COLO668 (cell line): ENCODE measurements around the gene CRKL.
"Not testable (repeated sequence)": the region's sequence is repeated elsewhere in the genome, so short reads cannot be mapped to it uniquely, and the experiment has no call there.

Source experiments
- DNase-seq: peaks from one replicate; lab custom pipeline; 2025; ENCODE audit not compliant: unreplicated experiment; lab: John Stamatoyannopoulos, UW

Gene CRKL

GRCh38 chr22:20901093-20902033, 15.8 kb upstream of the CRKL start:
- DNase-seq, result not testable (repeated sequence)

DNA sequence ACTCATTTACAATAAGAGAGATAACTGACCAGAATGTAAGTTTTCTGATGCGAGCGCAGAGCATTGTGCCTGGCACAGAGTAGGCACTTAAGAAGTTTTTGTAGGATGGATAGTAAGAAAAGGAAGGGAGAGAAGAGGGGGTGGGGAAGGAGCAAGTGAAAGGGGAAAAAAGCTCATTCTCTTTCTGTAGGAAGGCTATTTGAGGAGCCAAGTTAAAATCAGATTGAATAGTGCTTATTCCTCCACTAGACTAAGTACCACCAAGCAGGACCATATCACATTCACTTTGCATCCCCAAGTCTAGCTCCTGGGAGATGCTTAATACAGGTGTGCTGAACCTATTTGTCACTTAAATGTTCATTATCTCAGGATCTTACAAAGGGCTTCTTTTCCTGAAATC, 14.1 kb upstream of the CRKL start:
- DNase-seq, result no peak

- DNase-seq, result no peak
These were observed 12.9 kb upstream of the CRKL start for GRCh38 chr22:20904008-20904979.

DNA sequence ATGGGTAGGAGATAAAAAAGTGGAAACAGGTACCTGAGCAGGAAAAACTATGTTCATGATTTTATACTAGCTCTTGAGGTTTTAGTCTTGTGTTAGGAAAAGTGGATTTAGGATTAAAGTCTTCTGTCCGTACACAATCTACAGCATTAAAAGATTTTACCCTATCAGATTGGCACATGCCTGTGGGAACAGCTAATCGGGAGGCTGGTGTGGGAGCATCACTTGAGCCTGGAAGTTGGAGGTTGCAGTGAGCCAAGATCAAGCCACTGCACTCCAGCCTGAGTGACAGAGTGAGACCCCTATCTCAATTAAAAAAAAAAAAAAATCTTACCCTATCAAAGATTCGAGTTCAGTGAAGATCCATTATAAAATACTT, 12.2 kb upstream of the CRKL start:
- DNase-seq, result no peak

DNA sequence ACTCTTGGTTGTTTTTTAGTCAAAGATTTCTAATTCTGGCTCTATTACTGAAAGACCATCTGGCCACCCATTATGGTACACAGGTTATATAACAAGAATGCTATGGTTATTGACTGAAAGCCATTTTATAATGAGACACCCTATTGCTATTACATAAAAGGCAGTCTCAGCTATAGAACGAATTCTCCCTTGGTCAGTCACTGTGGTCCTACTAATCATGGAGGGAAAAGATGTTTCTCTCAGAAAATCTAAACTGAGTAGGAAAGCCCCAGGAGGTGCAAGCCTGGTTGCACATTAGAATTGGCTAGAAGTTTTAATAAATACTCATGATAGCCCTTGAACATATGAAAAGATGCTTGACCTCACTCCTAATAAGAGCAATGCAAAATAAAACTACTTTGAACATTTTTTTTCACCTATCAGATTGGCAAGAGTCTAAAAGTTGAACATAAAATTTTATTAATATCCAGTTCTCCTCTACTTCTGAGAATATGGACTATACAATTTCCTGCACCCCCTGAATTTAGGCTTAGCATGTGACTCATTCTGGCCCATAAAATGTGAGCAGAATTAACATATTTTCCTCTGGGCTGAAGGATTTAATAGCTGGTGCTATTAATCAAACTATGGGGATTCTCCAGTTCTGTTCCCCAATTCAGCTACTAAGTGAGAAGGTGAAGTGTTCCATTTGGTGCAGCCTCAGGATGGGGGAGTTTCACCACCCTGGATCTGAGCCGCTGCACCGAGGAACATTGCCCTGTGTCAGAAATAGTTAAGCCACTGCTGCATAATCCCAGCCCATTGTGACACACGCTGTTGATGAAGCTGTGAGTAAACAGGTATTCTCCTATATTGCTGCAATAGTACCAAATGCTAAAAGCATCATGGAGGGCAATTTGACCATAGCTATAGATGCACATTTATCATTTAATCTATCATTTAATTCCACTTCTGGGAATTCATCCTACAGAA, 11.5 kb upstream of the CRKL start:
- no peak for DNase-seq

- DNase-seq, result no peak
These were observed 10.8 kb upstream of the CRKL start for GRCh38 chr22:20906387-20906767.

GRCh38 chr22:20908717-20909116, 8.5 kb upstream of the CRKL start:
- not testable (repeated sequence) for DNase-seq

DNA sequence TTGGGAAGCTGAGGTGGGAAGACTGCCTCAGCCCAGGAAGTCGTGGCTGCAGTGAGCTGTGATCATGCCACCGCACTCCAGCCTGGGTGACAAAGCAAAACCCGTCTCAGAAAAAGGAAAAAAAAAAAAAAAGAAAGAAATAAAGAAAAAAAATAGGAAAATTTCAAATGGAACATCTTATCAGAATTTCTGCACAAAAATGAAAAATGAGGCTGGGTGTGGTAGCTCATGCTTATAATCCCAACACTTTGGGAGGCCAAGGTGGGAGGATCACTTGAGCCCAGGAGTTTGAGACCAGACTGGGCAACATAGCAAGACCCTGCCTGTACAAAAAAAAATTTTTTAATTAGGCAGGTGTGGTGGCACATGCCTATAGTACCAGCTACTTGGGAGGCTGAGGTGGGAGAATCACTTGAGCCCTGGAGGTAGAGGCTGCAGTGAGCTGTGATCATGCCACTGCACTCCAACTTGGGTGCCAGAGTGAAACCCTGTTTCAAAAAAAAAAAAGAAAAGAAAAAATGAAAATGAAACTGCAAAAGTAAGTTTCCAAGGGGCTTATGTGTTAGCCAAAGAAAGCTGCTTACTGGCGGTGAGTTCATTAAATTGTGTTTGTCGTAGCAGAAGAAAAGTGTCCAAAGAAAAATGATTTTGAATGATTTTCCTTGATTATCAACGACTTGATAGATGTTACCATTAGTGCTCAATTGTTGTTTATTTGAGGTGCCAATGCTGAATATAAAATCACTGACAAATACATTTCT, 7.5 kb upstream of the CRKL start:
- no peak for DNase-seq

DNA sequence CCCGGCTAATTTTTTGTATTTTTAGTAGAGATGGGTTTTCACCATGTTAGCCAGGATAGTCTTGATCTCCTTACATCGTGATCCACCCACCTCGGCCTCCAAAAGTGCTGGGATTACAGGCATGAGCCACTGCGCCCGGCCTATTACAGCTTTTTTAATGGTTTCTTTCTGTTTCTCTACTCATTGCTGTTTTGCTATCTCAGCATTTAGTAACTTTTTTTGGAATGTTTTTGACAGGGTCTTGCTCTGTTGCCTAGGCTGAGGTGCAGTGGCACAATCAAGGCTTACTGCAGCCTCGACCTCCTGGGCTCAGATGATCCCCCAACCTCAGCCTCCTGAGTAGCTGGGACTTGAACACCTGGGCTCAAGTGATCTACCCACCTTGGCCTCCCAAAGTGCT, 4.7 kb upstream of the CRKL start:
- no peak for DNase-seq

- no peak for DNase-seq
These were observed 1.5 kb downstream of the CRKL start for GRCh38 chr22:20918663-20919218.

DNA sequence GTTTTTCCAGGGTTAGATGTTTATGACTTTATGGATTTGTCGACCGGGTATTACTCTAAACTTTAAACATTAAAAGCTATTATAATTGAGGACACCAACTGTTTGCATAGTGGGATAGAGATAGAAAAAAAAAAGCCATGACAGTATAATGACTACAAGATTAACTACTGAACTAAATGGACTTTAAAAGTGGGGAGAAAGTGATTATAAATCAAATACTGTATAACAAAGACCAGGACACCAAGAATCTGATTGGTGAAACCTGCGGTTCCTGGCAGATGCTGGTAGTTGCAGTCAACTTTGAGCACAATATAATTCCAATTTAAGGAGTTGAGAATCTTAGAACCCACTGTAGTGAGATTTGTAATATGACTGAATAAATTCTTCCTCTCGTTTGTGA, 2.5 kb downstream of the CRKL start:
- no peak for DNase-seq

GRCh38 chr22:20920881-20921203, 3.6 kb downstream of the CRKL start:
- no peak for DNase-seq

DNA sequence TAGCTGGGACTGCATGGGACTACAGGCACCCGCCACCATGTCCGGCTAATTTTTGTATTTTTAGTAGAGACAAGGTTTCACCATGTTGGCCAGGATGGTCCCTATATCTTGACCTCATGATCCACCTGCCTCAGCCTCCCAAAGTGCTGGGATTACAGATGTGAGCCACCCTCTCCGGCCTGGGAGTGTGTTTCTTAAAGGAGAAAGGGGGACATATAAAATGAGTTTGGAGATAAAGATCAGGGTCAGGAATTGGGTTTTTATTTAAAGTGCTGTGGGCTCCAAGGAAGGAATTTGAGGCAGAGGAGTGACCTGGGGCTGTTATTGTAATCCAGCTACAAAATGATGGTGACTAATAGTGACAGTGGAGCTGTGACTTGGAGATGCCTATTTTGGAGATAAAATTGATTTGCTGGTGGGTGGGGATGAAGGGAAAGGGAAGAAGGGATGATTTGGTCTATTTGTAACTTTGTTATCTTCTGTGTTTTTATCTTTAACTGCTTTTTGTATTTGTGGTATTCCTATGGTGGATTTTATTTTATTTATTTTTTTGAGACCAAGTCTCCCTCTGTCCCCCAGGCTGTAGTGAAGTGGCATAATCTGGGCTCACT, 5.0 kb downstream of the CRKL start:
- DNase-seq, result no peak

- DNase-seq, result no peak
These were observed 9.0 kb downstream of the CRKL start for GRCh38 chr22:20926243-20926642.

DNA sequence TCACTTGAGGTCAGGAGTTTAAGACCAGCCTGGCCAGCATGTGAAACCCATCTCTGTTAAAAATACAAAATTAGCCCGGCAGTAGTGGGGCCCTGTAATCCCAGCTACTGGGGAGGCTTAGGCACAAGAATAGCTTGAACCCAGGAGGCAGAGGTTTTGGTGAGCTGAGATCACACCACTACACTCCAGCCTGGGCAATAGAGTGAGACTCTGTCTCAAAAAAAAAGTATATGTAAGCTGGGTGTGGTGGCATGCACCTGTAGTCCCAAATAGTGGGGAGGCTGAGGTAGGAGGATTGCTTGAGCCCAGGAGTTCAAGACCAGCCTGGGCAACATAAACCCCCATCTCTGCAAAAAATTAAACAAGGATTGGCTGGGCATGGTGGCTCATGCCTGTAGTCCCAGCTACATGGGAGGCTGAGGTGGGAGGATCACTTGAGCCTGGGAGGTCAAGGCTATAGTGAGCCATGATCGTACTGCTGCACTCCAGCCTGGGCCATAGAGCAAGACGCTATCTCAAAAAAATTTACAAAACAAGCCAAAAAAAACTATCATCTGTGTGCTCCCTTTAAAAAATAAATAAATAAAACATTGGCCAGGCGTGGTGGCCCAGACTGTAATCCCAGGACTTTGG, 10.8 kb downstream of the CRKL start:
- no peak for DNase-seq

DNA sequence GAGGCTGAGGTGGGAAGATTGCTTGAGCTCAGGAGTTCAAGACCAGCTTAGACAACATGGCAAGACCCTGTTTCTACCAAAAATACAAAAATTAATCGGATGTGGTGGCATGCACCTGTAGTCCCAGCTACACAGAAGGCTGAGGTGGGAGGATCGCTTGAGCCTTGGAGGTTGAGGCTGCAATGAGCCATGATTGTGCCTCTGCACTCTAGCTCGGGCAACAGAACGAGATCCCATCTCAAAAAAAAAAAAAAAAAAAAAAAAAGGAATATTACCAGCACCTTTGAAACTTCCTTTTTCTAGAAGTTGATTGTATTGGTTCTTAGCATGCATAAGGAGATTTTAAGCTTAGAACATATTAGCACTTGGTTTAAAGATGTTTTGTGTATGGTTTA, 11.4 kb downstream of the CRKL start:
- no peak for DNase-seq

GRCh38 chr22:20930004-20930403, 12.8 kb downstream of the CRKL start:
- no peak for DNase-seq

- DNase-seq, result not testable (repeated sequence)
These were observed 13.2 kb downstream of the CRKL start for GRCh38 chr22:20930435-20930834.

GRCh38 chr22:20931126-20931654, 14.0 kb downstream of the CRKL start:
- no peak for DNase-seq
